ENCODE results near the gene GOT2. TPM values are rescaled to one million over a fixed set of nuclear protein-coding genes. Genes with fewer than 3 reads are reported as not detected.
A peak's percentile ranks its signal among the peaks of the same experiment; 100 is the strongest.

Gene GOT2
- total RNA-seq, 4 donors from 2014 or later, result 64.1 to 108 (median 92.6) TPM

DNA sequence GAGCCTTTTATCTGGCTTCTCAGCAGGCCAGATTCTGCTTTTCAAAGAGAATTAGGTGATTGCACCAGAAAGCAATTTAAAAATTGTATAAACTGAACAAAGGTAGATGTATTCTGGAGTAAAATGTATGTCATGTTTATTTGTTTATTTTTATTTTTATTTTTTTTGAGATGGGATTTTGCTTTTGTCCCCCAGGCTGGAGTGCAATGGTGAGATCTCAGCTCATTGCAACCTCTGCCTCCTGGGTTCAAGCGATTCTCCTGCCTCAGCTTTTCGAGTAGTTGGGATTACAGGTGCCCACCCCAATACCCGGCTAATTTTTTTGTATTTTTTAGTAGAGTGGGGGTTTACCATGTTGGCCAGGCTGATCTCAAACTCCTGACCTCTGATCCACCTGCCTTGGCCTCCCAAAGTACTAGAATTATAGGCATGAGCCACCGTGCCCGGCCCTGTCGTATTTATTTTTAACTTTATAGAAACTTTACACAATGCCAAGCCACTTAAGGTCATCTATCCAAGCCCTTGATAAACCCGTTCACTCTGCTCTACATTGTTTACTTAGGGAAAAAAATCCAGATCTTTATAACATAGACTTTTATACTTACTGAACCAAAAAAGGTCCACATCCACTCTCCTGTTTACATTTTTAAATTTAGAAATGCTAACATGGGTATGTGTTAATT is 22.7 kb upstream of the GOT2 start:
- H3K36me3 ChIP-seq, result no peaks in the 10 kb centered on the region
- H3K9me3 ChIP-seq, result no peaks in the 10 kb centered on the region
- 54% methylated on average over 7 of the region's 7 CpGs for WGBS
- intact Hi-C loops (cut with DNase I), result loop anchor here (2.0 to 5.0 kb wide), 2 partner anchors 78 to 244 kb away; no protein-coding TSS in a partner anchor
- peaks cover 0 to 3% (median 1%) of the 10 kb centered on the region in 4 donors for H3K4me1 ChIP-seq
- no peak overlapping the region for H3K4me3 ChIP-seq
- TF ChIP-seq POLR2A (IDR thresholded peaks at IDR 0.05; ENCODE audit: low read depth) (no peak), POLR2AphosphoS5 (IDR thresholded peaks at IDR 0.05) (no peak), EP300 (IDR thresholded peaks at IDR 0.05) (no peak)
- TF ChIP-seq, protein P1, sequence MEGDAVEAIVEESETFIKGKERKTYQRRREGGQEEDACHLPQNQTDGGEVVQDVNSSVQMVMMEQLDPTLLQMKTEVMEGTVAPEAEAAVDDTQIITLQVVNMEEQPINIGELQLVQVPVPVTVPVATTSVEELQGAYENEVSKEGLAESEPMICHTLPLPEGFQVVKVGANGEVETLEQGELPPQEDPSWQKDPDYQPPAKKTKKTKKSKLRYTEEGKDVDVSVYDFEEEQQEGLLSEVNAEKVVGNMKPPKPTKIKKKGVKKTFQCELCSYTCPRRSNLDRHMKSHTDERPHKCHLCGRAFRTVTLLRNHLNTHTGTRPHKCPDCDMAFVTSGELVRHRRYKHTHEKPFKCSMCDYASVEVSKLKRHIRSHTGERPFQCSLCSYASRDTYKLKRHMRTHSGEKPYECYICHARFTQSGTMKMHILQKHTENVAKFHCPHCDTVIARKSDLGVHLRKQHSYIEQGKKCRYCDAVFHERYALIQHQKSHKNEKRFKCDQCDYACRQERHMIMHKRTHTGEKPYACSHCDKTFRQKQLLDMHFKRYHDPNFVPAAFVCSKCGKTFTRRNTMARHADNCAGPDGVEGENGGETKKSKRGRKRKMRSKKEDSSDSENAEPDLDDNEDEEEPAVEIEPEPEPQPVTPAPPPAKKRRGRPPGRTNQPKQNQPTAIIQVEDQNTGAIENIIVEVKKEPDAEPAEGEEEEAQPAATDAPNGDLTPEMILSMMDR (IDR thresholded peaks at IDR 0.05), result no peak
- no peaks in the 10 kb centered on the region for H3K27me3 ChIP-seq
- no peak overlapping the region for H3K27ac ChIP-seq (replicated peaks in 1 of 4)
- no peak for DNase-seq (ENCODE audit: extremely low spot score)

DNA sequence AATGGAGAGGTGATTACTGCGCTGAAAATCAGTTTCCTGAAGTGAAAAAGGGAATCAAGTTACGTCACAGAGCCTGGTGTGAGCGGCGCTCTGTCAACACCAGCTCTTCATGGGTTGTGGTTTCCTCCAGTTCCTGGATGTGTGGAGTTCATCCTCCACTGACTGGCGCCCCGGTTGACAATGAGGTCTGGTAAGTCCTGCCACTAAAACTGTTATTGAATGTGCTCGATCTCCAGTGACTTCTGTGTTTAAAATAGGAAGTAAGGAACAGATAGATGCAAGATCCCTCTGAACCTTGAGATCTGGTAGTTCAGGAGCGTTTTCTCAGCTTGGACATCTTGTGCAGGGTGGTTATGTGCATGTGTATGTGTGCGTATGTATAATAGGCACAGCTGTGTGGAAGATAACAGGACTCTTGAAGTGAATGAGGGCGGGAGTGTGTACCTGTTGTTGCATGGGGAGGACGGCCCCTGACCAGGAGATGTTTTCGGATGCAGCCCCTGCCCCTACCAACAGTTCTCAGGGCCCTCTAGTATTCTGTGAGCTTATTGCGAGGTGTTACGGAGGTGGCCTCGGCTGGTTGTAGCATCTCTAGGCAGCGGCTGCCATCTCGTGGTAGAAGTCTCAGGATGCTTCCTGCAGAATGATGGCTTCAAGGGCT is 22.0 kb upstream of the GOT2 start:
- Histone ChIP-seq H3K4me1 (peaks cover 0 to 3% (median 1%) of the 10 kb centered on the region in 4 donors), H3K9me3 (no peaks in the 10 kb centered on the region), H3K36me3 (no peaks in the 10 kb centered on the region), H3K4me3 (no peak overlapping the region), H3K27ac (replicated peaks in 1 of 4) (no peak overlapping the region), H3K27me3 (no peaks in the 10 kb centered on the region)
- no peak for DNase-seq (ENCODE audit: extremely low spot score)
- TF ChIP-seq, protein P1 (IDR thresholded peaks at IDR 0.05), result peak; percentile 61 to 77 (median 68)
- TF ChIP-seq EP300 (IDR thresholded peaks at IDR 0.05), result no peak
- TF ChIP-seq POLR2A (IDR thresholded peaks at IDR 0.05; ENCODE audit: low read depth), result no peak
- peak in 1 of 2 donors; percentile 26 for TF ChIP-seq POLR2AphosphoS5 (IDR thresholded peaks at IDR 0.05)
- intact Hi-C loops (cut with DNase I), result loop anchor here (2.0 to 5.0 kb wide), 2 partner anchors 77 to 244 kb away; no protein-coding TSS in a partner anchor
- 29% methylated on average over 17 of the region's 17 CpGs for WGBS

DNA sequence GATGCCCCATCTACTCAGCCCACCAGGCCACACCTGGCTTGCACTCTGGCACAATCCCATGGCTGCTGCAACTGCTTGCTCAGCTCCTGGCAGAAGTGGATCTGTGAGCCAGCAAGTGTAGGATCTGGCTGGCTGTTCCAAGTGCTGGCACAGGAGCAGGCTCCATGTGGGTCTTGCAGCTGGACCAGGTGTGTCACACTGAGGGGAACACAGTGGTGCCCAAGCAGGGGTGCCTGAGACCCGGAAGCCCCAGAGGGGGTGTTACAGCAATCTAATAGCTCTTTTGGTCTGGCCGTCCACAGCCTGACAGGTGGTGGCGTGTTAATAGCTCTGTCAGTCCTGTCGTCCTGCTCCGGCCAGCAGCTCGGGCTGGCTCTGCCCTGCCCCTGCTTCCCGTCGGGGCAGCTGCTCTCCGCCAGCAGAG is 19.6 kb upstream of the GOT2 start:
- no peak for DNase-seq (ENCODE audit: extremely low spot score)
- Histone ChIP-seq H3K9me3 (no peaks in the 10 kb centered on the region), H3K27ac (replicated peaks in 1 of 4) (no peak overlapping the region), H3K27me3 (no peaks in the 10 kb centered on the region), H3K4me1 (peaks cover 0 to 3% (median 1%) of the 10 kb centered on the region in 4 donors), H3K4me3 (no peak overlapping the region), H3K36me3 (no peaks in the 10 kb centered on the region)
- intact Hi-C loops (cut with DNase I), result no loop called here
- 46% methylated on average over 9 of the region's 9 CpGs for WGBS
- TF ChIP-seq EP300 (IDR thresholded peaks at IDR 0.05) (no peak), POLR2A (IDR thresholded peaks at IDR 0.05; ENCODE audit: low read depth) (no peak), POLR2AphosphoS5 (IDR thresholded peaks at IDR 0.05) (no peak)
- TF ChIP-seq, protein P1 (IDR thresholded peaks at IDR 0.05), result no peak

DNA sequence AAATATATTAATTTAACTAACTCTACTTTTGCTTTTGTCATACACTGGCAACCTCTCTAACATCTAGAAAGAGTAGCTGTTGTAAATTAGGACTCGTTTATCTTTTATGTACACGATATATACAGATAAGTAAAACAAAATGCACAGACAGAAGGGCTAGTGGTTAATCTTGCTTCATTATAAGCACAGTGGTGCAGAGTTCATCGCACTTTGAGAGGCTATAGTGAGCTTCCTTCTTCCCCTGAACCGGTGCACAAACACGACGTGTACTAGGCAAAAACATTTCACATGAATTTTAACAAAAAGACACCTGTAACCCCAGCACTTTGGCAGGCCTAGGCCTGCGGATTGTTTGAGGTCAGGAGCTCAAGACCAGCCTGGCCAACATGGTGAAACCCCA is 10.4 kb upstream of the GOT2 start:
- no peaks in the 10 kb centered on the region for H3K36me3 ChIP-seq
- no peak overlapping the region for H3K4me3 ChIP-seq
- no peak for TF ChIP-seq EP300 (IDR thresholded peaks at IDR 0.05)
- no peak for TF ChIP-seq POLR2AphosphoS5 (IDR thresholded peaks at IDR 0.05)
- TF ChIP-seq, protein P1 (IDR thresholded peaks at IDR 0.05), result no peak
- no peak for TF ChIP-seq POLR2A (IDR thresholded peaks at IDR 0.05; ENCODE audit: low read depth)
- WGBS, result 93% methylated on average over 7 of the region's 7 CpGs
- no peaks in the 10 kb centered on the region for H3K9me3 ChIP-seq
- no peaks in the 10 kb centered on the region for H3K27me3 ChIP-seq
- no peak overlapping the region for H3K27ac ChIP-seq (replicated peaks in 1 of 4)
- intact Hi-C loops (cut with DNase I), result no loop called here
- DNase-seq (ENCODE audit: extremely low spot score), result no peak
- no peaks in the 10 kb centered on the region for H3K4me1 ChIP-seq

Data from esophagus muscularis mucosa (tissue), 4 donors.